Measurements from ENCODE around the gene TMBIM1. TPM values are rescaled to one million over a fixed set of nuclear protein-coding genes. Genes with fewer than 3 reads are reported as not detected.
A peak's percentile ranks its signal among the peaks of the same experiment; 100 is the strongest.

The TMBIM1 gene
- total RNA-seq, 2 donors from 2014 or later = 317 to 426 TPM

DNA sequence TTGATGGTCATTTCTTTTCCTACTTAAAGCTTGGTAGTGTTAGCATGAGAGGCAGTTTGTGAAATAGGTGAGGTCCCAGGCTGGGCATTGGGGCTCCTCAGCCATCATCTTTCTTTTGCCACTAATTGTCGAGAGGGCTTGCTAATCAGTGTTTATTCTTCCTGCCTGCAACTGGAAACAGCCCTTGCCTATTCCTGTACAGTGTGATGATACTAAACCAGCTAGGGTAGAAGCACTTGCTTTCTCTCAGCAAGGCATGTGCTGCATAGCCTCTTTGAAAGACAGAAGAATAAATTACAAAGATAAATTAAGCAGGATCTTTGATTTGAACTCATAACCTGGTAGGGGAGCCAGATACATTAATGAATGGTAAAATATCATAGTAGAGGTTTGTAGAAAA, 48.1 kb downstream of the TMBIM1 start:
- DNase-seq (no peak), ATAC-seq (no peak)
- intact Hi-C loops (cut with DNase I, micrococcal nuclease) = no loop called here

DNA sequence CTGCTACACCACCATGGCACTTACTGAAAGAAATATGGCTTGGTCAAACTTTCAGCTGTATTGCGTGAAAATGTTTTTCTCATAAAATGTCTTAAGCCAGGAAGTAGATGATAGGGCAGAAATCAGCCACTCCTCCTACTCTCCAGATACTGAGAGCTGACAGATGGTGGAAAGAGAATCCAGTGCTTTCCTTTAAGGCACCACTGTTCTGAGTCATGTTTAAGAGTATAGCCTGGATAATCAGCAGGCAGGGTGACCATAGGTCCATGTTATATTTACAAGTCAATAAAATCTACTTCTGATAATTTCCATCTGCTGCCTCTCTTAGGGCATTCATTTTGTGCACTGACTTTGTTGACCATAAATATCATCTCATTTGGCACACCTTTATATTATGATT, 53.4 kb downstream of the TMBIM1 start:
- intact Hi-C loops (cut with DNase I, micrococcal nuclease) = no loop called here
- DNase-seq (no peak), ATAC-seq (peak; percentile 95)

DNA sequence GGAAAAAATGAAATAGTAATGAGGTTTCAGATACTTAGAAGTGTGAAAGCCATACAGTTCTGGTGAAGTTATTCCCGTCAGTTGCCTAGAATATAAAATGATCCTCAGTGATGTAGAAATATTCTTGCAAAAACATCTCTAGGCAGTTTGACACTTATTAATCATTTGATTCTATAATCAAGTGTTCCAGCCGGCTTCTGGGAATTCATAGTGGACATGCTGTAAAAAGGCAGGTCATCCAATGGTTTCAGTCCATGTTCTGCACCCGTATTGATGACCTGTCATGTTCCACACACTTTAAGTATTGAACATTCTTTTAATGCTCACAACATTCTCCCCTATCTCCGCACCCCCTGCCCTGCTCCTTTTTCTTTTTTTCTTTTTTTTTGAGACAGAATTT, 55.5 kb downstream of the TMBIM1 start:
- intact Hi-C loops (cut with DNase I, micrococcal nuclease) = no loop called here
- ATAC-seq (no peak), DNase-seq (no peak)

DNA sequence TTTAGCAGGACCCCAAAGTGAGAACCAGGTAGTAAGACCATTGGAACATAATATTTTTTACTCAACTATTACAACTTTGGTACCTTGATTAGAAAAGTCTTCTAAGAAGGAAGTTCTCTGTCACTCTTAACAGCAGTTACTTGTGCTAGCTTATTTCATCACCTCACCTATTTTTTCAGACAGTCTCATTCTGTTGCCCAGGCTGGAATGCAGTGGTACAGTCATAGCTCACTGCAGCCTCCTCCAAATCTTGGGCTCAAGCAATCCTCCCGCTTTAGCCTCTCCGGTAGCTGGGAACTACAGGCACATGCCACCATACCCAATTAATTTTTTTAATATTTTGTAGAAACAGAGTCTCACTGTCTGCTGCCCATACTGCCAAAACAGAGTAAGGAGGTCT, 57.3 kb downstream of the TMBIM1 start:
- ATAC-seq = no peak
- intact Hi-C loops (cut with DNase I, micrococcal nuclease) = no loop called here
- no peak for DNase-seq

DNA sequence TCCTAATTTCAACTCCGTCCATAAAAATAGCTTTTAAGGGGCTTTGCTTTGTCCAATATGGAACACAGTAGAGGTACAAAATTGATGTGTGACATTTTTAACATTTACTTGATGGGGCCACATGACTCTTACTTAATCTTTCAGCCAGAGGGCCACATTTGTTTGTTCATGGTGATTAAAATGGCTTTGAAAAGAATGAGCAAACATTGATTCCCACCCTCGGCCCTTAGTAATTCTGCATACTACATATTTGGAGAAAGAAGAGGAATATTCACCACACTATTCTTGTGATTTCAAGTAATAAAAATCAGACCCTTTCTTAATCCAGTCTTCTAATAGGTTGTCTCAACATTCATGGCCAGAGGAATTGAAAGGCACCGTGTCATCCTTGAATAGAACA, 57.8 kb downstream of the TMBIM1 start:
- intact Hi-C loops (cut with DNase I, micrococcal nuclease) = no loop called here
- DNase-seq = no peak
- no peak for ATAC-seq

DNA sequence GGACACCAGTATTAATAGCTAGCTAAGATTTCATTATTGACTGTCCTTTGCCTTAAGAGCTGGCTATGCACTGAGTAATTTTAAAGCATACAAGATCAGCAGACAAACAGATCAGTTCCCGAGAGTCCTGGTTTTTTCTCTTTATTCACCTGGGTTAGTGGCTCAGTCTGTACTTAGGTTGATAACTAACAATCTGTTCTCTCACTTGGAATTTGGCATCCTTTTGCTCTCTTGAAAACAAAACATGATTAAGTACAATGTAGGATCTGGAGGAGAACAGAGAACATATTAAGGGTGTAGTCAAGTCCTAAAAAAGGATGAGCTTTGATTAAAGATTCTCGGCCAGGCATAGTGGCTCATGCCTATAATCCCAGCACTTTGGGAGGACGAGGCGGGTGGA, 58.8 kb downstream of the TMBIM1 start:
- intact Hi-C loops (cut with DNase I, micrococcal nuclease) = no loop called here
- ATAC-seq (no peak), DNase-seq (no peak)

DNA sequence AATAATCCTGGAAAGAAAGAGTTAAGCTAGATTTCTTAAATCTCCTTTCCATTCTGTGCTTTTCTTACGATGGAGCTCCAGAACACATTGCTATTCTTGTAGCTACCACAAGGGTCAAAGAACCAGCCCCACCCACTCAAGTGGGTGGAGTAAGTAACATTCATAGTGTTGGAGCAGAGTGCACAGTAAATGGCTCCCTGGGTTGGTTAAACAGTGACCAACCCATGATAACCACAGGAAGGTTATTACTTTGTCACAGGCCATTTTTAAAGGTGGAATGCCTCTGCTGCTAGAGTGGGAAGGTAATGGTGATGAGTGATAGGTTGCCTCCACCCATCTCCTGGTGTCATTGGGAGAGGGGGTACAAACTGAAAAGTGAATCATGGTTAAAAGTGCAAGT, 61.4 kb downstream of the TMBIM1 start:
- intact Hi-C loops (cut with DNase I, micrococcal nuclease) = no loop called here

DNA sequence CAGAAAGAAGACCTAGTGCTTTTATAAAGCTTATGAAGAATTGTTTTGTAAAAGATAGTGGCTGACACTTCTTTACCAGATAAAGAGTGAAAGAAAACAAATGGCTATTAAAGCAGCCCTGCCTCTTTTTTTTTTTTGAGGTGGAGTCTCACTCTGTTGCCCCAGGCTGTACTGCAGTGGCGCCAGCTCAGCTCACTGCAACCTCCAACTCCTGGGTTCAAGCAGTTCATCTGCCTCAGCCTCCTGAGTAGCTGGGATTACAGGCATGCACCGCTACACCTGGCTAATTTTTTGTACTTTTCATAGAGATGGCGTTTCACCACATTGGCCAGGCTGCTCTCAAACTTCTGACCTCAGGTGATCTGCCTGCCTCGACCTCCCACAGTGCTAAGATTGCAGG, 62.5 kb downstream of the TMBIM1 start:
- intact Hi-C loops (cut with DNase I, micrococcal nuclease) = no loop called here
- ATAC-seq (peak; percentile 66), DNase-seq (peak; percentile 33 to 55)

More for the DNA sequence above, 61.4 kb downstream of the TMBIM1 start:
- ATAC-seq = peak; percentile 95
- peak; percentile 46 to 64 for DNase-seq

DNA sequence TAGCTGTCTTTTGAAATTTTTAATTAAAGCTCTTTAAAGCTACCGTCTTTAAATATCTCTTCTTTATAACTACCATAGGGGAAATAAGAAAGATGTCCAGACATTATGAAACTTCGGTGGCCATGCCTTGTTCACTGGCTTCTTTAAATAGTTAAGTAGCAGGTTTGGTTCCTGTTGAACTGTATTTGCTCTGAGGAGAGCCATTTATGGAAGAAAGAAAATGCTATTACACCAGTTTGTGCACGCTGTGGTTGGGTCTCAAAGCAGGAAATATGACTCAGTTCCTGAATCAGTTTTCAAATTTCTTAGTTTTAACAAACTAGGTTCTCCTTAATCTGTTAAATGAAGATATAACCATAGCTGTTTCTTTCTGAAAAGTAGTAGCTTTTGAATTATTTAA, 63.1 kb downstream of the TMBIM1 start:
- peak in 1 of 2 donors; percentile 30 for DNase-seq
- intact Hi-C loops (cut with DNase I, micrococcal nuclease) = no loop called here
- peak; percentile 25 for ATAC-seq

DNA sequence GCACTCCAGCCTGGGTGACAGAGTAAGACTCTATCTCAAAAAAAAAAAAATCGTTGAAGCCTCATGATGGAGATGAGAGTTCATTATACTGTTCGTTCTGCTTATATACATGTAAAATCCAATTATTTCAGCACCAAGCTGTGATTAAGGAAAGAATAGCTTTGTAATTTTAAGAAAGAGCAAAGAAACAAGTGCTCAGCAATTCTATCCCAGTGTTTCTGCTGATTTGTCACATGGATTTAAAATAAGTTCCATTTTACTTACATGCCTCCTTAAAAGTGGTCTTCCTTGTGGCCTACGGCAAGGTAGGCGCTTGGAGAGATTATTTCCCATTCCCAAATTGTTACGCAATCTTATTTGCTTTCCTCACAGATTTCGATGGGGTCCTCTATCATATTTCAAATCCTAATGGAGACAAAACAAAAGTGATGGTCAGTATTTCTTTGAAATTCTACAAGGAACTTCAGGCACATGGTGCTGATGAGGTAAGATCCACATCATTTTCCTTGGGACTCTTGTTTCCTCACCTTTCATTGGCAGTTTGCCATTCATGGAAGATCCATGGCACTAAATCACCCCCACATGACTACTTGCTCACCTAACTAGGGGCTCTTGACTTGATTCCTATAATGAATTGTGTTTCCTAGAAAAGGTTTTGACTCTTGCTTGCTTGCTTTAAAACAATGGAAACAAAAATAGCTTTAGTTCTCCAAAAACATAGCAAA, 63.8 kb downstream of the TMBIM1 start:
- intact Hi-C loops (cut with DNase I, micrococcal nuclease) = no loop called here
- ATAC-seq = no peak
- no peak for DNase-seq

DNA sequence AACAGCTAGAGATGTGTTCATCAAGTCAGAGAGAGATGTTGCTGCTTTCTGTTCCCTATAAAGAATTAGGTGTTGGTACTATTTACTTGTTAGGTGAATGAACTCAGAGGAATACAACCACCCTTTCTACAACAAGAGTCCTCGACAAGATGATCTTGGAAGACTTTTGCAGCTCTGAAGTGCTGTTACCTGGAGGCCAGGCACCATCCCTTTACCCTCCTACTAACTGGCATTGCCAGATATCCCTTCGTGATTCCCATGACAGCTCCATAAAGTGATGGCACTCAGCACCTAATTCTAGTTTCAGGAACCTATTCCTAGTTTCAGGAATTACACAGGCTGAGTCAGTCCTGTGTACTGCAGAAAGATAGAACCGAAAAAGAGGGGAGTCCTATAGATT, 65.4 kb downstream of the TMBIM1 start:
- intact Hi-C loops (cut with DNase I, micrococcal nuclease) = no loop called here
- DNase-seq (no peak), ATAC-seq (no peak)

Small RNA genes within 50 kb of the gene (microRNA-seq; reads per million reads assigned to microRNA genes)
- gene MIR6513 (3.7 to 4.1 reads per million in 2 donors), gene MIR6810 (0 to 0.53 reads per million in 2 donors)

Other genes with a start within 250 kb of the TMBIM1 start
- under 1 TPM; 0.28 to 0.76 TPM for gene RUFY4, start 223.2 kb downstream of the TMBIM1 start, total RNA-seq
- under 1 TPM; 0.17 to 0.18 TPM for gene CXCR2, start 166.5 kb downstream of the TMBIM1 start, total RNA-seq
- under 1 TPM in 1 of 2 donors, not detected in 1; 0.11 TPM for gene CXCR1, start 125.5 kb downstream of the TMBIM1 start, total RNA-seq
- gene ARPC2, start 75.3 kb downstream of the TMBIM1 start, total RNA-seq = 100 to 1,000 TPM; 304 to 347 TPM
- 1 to 10 TPM; 1.8 to 3.0 TPM for gene GPBAR1, start 31.5 kb downstream of the TMBIM1 start, total RNA-seq
- gene AAMP, start 22.4 kb downstream of the TMBIM1 start, total RNA-seq = 10 to 100 TPM; 96.2 to 97.2 TPM
- 100 to 1,000 TPM; 103 to 119 TPM for gene PNKD, start 22.0 kb downstream of the TMBIM1 start, total RNA-seq
- not detected for gene CATIP, start 64.4 kb upstream of the TMBIM1 start, total RNA-seq
- gene SLC11A1, start 89.8 kb upstream of the TMBIM1 start, total RNA-seq = 1 to 10 TPM; 1.7 to 2.0 TPM
- 100 to 1,000 TPM; 153 to 176 TPM for gene CTDSP1, start 107.4 kb upstream of the TMBIM1 start, total RNA-seq
- gene VIL1, start 126.6 kb upstream of the TMBIM1 start, total RNA-seq = 100 to 1,000 TPM; 441 to 488 TPM